Omental fat pad (tissue), 4 donors: ENCODE results near the gene ACOD1. TPM values are rescaled to one million over a fixed set of nuclear protein-coding genes. Genes with fewer than 3 reads are reported as not detected.

Experiments used
- ATAC-seq: fragments of 150-250 bp; one replicate; pipeline ENCODE4 v1.9.1; 2016; ENCODE audit warnings: mild to moderate bottlenecking, moderate library complexity; ENCODE audit not compliant: low FRiP score
- DNase-seq: peaks from one replicate; pipeline ENCODE4 v3.0.0-alpha.2; 2019; ENCODE audit warnings: low spot score
- CTCF ChIP-seq, 3 donors: fragments of 450-650 bp; IDR thresholded peaks; one replicate each; pipeline ENCODE4 v1.5.1; 2016 to 2017; ENCODE audit warnings: antibody characterized with exemption in 3 of 3, mild to moderate bottlenecking in 3 of 3, moderate library complexity in 2 of 3
- total RNA-seq, 4 donors: library from RNA; depleted of rRNA; stranded (reverse); fragments of >200 nt; gene quantifications; one replicate each; pipeline ENCODE4 v1.1.0, GENCODE V29; 2016

The ACOD1 gene
- total RNA-seq, 4 donors from 2014 or later: not detected

- ATAC-seq: peak; percentile 79
- no peak for DNase-seq
- no peak for TF ChIP-seq CTCF (IDR thresholded peaks at IDR 0.05)
Measured at GRCh38 chr13:76965759-76966421, 17.6 kb downstream of the ACOD1 start.

- DNase-seq: no peak
- no peak for TF ChIP-seq CTCF (IDR thresholded peaks at IDR 0.05)
Measured at GRCh38 chr13:76967031-76967430, 18.7 kb downstream of the ACOD1 start.

GRCh38 chr13:76968041-76968440 lies 19.7 kb downstream of the ACOD1 start:
- no peak for TF ChIP-seq CTCF (IDR thresholded peaks at IDR 0.05)
- ATAC-seq (no peak), DNase-seq (no peak)

More at GRCh38 chr13:76967031-76967430, 18.7 kb downstream of the ACOD1 start:
- no peak for ATAC-seq

- no peak for TF ChIP-seq CTCF (IDR thresholded peaks at IDR 0.05)
- DNase-seq: no peak
- peak; percentile 49 for ATAC-seq
Measured at GRCh38 chr13:76969488-76970365, 21.4 kb downstream of the ACOD1 start.

- TF ChIP-seq CTCF (IDR thresholded peaks at IDR 0.05): no peak
- no peak for DNase-seq
- ATAC-seq: no peak
Measured at GRCh38 chr13:76971215-76971614, 22.9 kb downstream of the ACOD1 start.

DNA sequence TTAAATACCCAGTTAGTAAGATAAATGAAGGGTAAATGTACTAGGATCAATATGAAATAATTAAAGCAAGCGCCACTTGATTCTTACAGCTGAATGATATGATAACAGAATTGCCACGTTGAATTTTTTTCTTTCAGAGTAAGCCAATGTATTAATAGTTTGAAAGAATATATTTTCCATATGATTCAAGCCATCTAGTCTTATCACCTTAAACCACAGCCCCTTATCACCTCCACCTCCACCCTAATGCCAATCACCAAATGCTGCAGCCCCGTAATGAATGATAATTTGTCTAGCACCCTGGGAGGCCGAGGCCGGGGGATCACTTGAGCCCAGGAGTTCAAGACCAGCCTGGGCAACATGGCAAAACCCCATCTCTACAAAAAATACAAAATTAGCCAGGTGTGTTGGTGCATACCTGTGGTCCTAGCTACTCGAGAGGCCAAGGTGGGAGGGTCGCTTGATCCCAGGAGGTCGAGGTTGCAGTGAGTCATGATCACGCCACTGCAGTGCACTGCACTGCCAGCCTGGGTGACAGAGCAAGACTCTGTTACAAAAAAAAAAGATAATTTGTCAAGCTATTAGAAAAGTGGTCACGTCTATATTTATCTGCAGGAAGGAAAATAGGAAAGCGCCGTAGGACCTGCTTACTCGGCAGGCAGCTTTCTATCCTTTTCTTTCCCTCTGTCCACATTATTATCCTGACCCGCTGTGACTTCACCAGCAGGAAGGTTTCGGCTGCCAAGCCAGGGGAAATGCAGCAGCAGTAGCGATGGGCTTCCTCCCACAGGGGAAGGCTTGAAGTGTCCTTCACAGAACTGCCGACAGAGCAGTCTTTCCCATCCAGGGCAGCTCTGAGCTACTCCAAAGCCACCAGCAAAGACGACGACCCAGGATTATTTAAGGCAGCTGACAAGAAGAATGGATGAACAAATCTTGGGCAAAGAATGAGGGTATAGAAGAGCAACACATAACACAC lies 23.8 kb downstream of the ACOD1 start:
- no peak for TF ChIP-seq CTCF (IDR thresholded peaks at IDR 0.05)
- DNase-seq (no peak), ATAC-seq (no peak)
